HG02970 (cell line): Measurements from ENCODE around the gene NDUFB10.
A peak's percentile ranks its signal among the peaks of the same experiment; 100 is the strongest.
"Not testable (repeated sequence)": the region's sequence is repeated elsewhere in the genome, so short reads cannot be mapped to it uniquely, and the experiment has no call there.

Source experiments
- ATAC-seq: cut with Tn5 transposase; IDR thresholded peaks from one replicate; pipeline ENCODE4 v1.9.1; 2021; ENCODE audit warnings: mild to moderate bottlenecking, moderate library complexity, moderate number of reproducible peaks; ENCODE audit not compliant: unreplicated experiment, low FRiP score

NDUFB10 gene

GRCh38 chr16:1944612-1945199 is 14.6 kb upstream of the NDUFB10 start:
- ATAC-seq: no peak

- no peak for ATAC-seq
Measured at GRCh38 chr16:1945559-1946391, 13.6 kb upstream of the NDUFB10 start.

- ATAC-seq: no peak
Measured at GRCh38 chr16:1946495-1947368, 12.6 kb upstream of the NDUFB10 start.

- no peak for ATAC-seq
Measured at GRCh38 chr16:1947369-1947670, 12.0 kb upstream of the NDUFB10 start.

GRCh38 chr16:1949507-1949906 is 9.8 kb upstream of the NDUFB10 start:
- ATAC-seq: no peak

GRCh38 chr16:1950047-1950446 is 9.3 kb upstream of the NDUFB10 start:
- no peak for ATAC-seq

GRCh38 chr16:1950559-1950958 is 8.8 kb upstream of the NDUFB10 start:
- no peak for ATAC-seq

- no peak for ATAC-seq
Measured at GRCh38 chr16:1953734-1954133, 5.6 kb upstream of the NDUFB10 start.

GRCh38 chr16:1957434-1958142 is 1.8 kb upstream of the NDUFB10 start:
- not testable (repeated sequence) for ATAC-seq

GRCh38 chr16:1958143-1958491 is 1.2 kb upstream of the NDUFB10 start:
- ATAC-seq: not testable (repeated sequence)

GRCh38 chr16:1958715-1959268 is 546 bp upstream of the NDUFB10 start:
- no peak for ATAC-seq

- no peak for ATAC-seq
Measured at GRCh38 chr16:1960665-1961630, 1.6 kb downstream of the NDUFB10 start.

- ATAC-seq: no peak
Measured at GRCh38 chr16:1961651-1962067, 2.3 kb downstream of the NDUFB10 start.

- not testable (repeated sequence) for ATAC-seq
Measured at GRCh38 chr16:1962161-1963153, 3.1 kb downstream of the NDUFB10 start.

- ATAC-seq: peak; percentile 5
Measured at GRCh38 chr16:1963806-1964505, 4.6 kb downstream of the NDUFB10 start.

- peak; percentile 80 for ATAC-seq
Measured at GRCh38 chr16:1964506-1965395, 5.4 kb downstream of the NDUFB10 start, which contains the start of gene RPS2. Gene RPS2 (minus strand): TSS chr16:1964826. CDS start chr16:1964625, 201 bp downstream.
